Thymus (tissue), 11 donors: ENCODE measurements around the gene CYREN. TPM values are rescaled to one million over a fixed set of nuclear protein-coding genes. Genes with fewer than 3 reads are reported as not detected.

Experiments used
- DNase-seq, 9 donors: peaks; one replicate each; pipeline ENCODE4 v3.0.0-alpha.2; 2013; ENCODE audit warnings: low spot score in 9 of 9, low read depth in 6 of 9, missing footprints in 1 of 9
- H3K27ac ChIP-seq, 2 donors: one replicate each; pipeline ENCODE4 v1.5.1; 2013; ENCODE audit warnings: control low read depth in 1 of 2, low read depth in 1 of 2, low read length in 1 of 2, mild to moderate bottlenecking in 1 of 2, moderate library complexity in 1 of 2
- H3K27me3 ChIP-seq, 2 donors: one replicate each; pipeline ENCODE4 v1.5.1; 2013; ENCODE audit warnings: low read length in 1 of 2; ENCODE audit not compliant: control insufficient read depth in 2 of 2, insufficient read depth in 1 of 2
- H3K36me3 ChIP-seq, 2 donors: one replicate each; pipeline ENCODE4 v1.5.1; 2013; ENCODE audit warnings: low read length in 1 of 2, mild to moderate bottlenecking in 1 of 2, moderate library complexity in 1 of 2; ENCODE audit not compliant: control insufficient read depth in 2 of 2, insufficient read depth in 2 of 2
- H3K4me1 ChIP-seq, 2 donors: one replicate each; pipeline ENCODE4 v1.5.1; 2013; ENCODE audit warnings: low read length in 2 of 2; ENCODE audit not compliant: control insufficient read depth in 2 of 2, insufficient read depth in 2 of 2
- H3K4me3 ChIP-seq, 2 donors: one replicate each; pipeline ENCODE4 v1.5.1; 2013; ENCODE audit warnings: low read length in 2 of 2, control low read depth in 1 of 2, mild to moderate bottlenecking in 1 of 2
- H3K9me3 ChIP-seq, 2 donors: one replicate each; pipeline ENCODE4 v1.5.1; 2013; ENCODE audit warnings: low read length in 1 of 2, mild to moderate bottlenecking in 1 of 2; ENCODE audit not compliant: control insufficient read depth in 2 of 2, insufficient read depth in 1 of 2
- WGBS: extraction: QIAGEN DNeasy Blood & Tissue Kit; methylation state at CpG from one replicate; pipeline ENCODE4 v1.1.7; 2013; 5-methylcytosine and 5-hydroxymethylcytosine counted together
- polyA plus RNA-seq: library from polyadenylated mRNA; stranded (reverse); fragments of 200-250 nt; gene quantifications from one replicate; pipeline ENCODE4 v1.2.3, GENCODE V29; 2013
- total RNA-seq: library from RNA; stranded (reverse); fragments of 120-200 nt; gene quantifications from one replicate; pipeline ENCODE4 v1.2.4, GENCODE V29; 2013
- donor health status: healthy.

The CYREN gene
- total and polyA plus RNA-seq, 2 donors, result 28.0 to 42.9 TPM

DNA sequence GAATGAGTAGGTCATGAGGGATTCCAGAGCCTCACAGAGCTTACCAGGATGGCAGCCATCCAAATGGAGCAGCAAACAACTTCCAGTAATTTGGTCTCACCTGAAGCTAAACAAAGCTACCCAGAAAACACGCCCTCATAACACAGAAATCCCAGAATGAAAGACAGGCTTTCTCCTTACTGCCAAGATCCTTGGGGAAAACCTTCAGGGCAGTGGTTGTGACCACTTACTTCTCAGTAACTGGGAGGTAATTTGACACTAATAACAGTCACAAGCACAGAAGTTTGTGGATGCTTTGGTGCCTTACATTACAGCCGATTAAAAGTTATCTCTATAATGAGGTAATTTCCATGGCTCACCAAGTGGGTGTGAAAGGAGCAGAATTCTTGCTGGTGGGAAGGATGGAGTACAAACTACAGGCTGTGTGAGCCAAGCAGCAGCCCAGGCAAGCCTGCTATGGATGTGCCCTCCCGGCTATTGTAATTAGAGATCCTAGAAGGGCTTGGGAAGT is 30.4 kb upstream of the CYREN start:
- WGBS, result 95% methylated on average over 3 of the region's 3 CpGs
- H3K4me3 ChIP-seq, result no peak overlapping the region
- H3K27ac ChIP-seq, result peak overlapping the region in 1 of 2 donors; percentile 38
- H3K9me3 ChIP-seq, result no peaks in the 10 kb centered on the region
- peak in 1 of 9 donors; percentile 22 for DNase-seq
- H3K36me3 ChIP-seq, result peaks cover 43 to 67% of the 10 kb centered on the region in 2 donors
- no peaks in the 10 kb centered on the region for H3K27me3 ChIP-seq
- H3K4me1 ChIP-seq, result peaks cover 0 to 4% of the 10 kb centered on the region in 2 donors

DNA sequence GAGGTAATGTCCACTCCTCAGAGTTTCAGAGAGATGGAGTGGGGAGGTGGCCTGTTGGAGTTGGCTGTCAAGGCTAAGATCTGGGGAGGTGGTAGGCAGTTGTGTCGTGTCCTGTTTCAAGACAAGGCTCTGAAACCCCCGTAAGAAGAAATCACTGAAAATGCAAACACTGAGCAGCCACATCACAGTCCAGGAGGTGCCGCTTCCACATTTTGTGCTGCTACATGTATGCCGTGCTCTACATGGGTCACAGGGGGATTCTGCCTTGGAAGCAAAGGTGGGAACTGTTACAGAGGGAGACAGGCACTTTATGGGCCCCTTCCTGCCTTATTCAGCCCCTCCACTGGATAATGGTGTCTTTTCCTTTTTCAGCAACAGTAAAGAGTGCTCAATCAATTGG is 28.9 kb upstream of the CYREN start:
- peaks cover 52 to 65% of the 10 kb centered on the region in 2 donors for H3K36me3 ChIP-seq
- peaks cover 0 to 4% of the 10 kb centered on the region in 2 donors for H3K4me1 ChIP-seq
- H3K27me3 ChIP-seq, result no peaks in the 10 kb centered on the region
- no peak overlapping the region for H3K4me3 ChIP-seq
- H3K9me3 ChIP-seq, result no peaks in the 10 kb centered on the region
- no peak for DNase-seq
- WGBS, result 96% methylated on average over 4 of the region's 4 CpGs
- H3K27ac ChIP-seq, result no peak overlapping the region

DNA sequence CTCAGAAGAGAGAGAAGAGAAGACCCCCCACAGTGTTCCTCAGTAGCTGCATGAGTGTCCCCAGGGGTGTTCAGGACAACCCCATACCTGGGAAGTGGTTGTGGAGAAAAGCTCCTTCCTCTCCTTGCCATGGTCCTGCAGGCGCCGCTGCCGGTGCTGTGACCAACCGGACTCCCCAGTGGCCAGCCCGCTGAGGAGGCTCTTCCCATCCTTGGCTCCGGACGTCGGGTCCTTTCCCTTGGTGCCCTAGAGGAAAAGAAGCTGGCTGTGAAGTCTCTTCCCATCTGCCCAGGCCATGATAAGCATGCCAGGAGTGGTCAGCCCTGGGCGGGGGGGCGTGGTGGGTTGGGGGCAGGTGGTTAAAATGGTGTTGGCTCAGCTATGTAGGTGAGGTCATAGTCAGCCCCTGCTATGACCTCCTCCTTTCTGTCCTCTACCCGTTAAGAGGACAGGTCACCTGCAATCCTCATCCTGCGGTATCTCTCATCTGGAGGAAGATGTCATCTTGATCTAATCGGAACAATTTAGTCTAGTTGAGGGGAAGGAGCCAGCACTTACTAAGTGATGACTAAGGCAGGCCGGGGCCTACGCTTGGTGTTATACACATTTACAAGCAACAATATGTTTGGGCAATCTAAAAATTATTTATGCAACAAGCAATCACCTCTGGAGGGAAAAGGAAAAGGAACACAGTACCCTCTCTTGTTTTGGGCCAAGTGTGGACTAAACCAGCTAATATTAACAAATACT is 27.6 kb upstream of the CYREN start:
- H3K4me3 ChIP-seq, result no peak overlapping the region
- H3K36me3 ChIP-seq, result peaks cover 54 to 65% of the 10 kb centered on the region in 2 donors
- no peaks in the 10 kb centered on the region for H3K27me3 ChIP-seq
- DNase-seq, result no peak
- H3K27ac ChIP-seq, result no peak overlapping the region
- no peaks in the 10 kb centered on the region for H3K4me1 ChIP-seq
- 97% methylated on average over 15 of the region's 15 CpGs for WGBS
- no peaks in the 10 kb centered on the region for H3K9me3 ChIP-seq

DNA sequence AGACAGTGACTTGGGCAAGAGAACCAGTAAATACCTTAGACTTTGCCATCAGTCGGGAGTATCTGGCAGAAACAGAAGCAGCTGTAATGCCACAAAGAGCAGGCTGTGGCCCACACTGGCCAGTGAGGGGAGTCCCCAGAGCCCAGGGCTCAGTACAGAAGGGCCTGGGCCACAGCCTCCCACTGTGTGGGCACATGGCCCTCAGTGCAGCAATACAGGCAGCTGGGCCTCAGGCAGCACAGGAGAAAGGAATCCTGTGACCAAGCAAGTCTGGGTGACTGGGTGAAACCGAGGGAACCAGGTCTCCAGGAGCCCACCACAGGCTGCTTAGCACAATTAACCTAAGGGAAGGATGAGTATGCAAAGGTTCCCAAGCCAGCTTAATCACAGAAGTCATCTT is 26.8 kb upstream of the CYREN start:
- H3K36me3 ChIP-seq, result peaks cover 58 to 68% of the 10 kb centered on the region in 2 donors
- WGBS, result 95% methylated on average over 2 of the region's 2 CpGs

DNA sequence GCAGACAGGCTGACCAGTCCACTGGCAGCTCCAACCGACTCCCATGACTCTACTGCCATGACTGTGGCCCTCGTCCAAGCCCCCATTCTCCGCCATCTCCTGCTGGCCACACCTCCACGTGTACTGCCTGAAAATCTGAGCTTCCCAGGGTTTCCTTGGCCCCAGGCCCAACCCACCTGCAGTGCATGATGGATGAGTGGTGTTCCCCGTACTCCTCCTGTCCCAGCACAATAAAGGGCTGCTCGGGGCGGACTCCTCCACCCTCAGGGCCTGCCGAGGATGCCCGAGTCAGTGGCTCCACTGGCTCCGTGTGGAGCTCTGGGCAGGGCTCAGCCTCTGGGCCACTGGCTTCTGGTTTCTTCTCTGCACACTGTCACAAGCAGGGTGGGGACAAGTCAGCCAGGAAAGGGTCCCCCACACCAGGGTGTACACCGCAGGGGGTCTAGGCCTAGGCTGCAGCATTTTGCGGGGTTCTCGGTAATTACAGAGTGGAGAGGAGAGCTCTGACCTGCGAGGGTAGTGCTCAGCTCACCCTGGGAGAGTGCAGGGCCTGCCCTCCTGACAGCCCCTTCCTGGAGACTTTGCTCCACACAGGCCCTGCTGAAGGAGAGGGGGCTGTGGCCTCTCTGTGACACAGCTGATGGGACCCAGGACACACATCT is 25.6 kb upstream of the CYREN start:
- Histone ChIP-seq H3K27ac (no peak overlapping the region), H3K9me3 (no peaks in the 10 kb centered on the region), H3K36me3 (peaks cover 62 to 66% of the 10 kb centered on the region in 2 donors), H3K4me1 (no peaks in the 10 kb centered on the region), H3K27me3 (no peaks in the 10 kb centered on the region), H3K4me3 (no peak overlapping the region)
- WGBS, result 96% methylated on average over 14 of the region's 14 CpGs
- no peak for DNase-seq

More for the DNA sequence above, 26.8 kb upstream of the CYREN start:
- Histone ChIP-seq H3K27me3 (no peaks in the 10 kb centered on the region), H3K27ac (no peak overlapping the region), H3K9me3 (no peaks in the 10 kb centered on the region), H3K4me1 (no peaks in the 10 kb centered on the region), H3K4me3 (no peak overlapping the region)
- no peak for DNase-seq

DNA sequence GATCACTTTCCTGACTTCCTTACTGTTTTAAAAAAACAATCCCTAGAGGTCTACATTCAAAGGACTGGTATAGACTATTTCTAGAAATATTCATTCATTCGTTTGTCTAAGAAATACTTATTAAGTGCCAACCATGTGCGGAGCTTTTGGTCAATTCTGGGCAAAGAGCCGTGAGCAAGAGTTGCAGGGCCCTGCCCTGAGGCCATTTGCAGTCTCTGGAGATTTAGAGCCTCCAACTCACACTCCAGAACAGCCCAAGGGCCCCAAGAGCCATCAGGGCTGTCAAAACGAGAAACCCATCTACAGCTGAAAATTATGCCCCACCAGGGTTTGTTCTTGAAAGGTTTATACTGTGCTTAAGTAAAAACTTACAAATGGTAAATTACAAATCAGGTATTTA is 24.6 kb upstream of the CYREN start:
- peaks cover 59 to 62% of the 10 kb centered on the region in 2 donors for H3K36me3 ChIP-seq
- no peaks in the 10 kb centered on the region for H3K27me3 ChIP-seq
- H3K4me3 ChIP-seq, result no peak overlapping the region
- no peaks in the 10 kb centered on the region for H3K4me1 ChIP-seq
- 97% methylated on average over 4 of the region's 4 CpGs for WGBS
- DNase-seq, result no peak
- H3K9me3 ChIP-seq, result no peaks in the 10 kb centered on the region
- no peak overlapping the region for H3K27ac ChIP-seq

DNA sequence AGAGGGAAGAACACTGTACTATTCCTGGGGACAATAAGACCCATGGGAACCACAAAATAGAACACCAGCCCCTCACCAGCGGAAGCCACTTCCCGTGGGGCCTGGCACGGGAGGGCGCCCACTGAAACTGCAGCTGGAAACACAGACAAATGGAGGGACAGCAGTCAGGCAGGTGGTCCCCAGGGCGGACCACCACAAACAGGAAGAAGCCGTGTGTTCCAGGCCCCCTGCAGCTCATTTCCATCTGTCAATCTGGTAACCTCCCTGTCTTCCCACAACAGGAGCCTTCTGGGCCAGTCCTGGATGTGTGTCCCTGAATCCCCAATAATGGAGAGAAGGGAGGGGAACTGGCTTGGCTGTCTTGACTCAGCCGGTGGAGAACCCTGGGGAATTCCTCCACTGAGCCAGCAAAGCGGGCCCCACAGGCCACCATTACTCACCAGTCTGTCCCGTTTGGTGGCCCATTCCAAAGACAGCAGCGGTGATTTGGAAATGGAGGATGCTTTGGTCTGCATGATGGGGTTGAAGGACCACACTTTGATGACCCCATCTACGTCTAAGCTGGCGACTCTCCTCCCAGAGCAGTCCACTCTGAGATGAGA is 24.1 kb upstream of the CYREN start:
- no peaks in the 10 kb centered on the region for H3K4me1 ChIP-seq
- 95% methylated on average over 12 of the region's 12 CpGs for WGBS
- no peak overlapping the region for H3K4me3 ChIP-seq
- no peaks in the 10 kb centered on the region for H3K9me3 ChIP-seq
- H3K27ac ChIP-seq, result no peak overlapping the region
- H3K36me3 ChIP-seq, result peaks cover 59 to 63% of the 10 kb centered on the region in 2 donors
- DNase-seq, result no peak
- no peaks in the 10 kb centered on the region for H3K27me3 ChIP-seq

DNA sequence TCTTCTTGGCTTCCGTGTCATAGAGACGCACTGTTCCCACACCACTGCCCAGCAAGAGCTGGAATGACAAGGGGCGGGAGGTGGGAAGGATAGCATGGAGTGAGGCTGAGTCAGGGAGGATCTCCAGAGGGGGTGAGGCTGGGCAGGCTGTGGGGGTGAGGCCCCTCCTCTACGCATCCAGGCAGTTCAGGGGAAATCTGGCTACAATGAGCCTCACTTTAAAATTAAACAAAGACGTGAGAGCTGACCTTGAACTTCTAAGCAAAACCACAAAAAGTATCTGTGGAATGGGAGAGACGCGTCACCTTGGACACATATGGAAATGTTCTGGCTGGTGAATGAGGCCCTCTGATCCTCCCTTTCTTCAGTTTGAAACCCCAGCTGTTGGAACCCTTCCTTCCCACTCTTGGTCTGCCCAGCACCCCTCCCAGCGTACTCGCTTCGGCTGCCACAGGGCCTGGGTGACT is 23.1 kb upstream of the CYREN start:
- WGBS, result 92% methylated on average over 10 of the region's 10 CpGs
- peak overlapping the region; percentile 21 to 38 for H3K27ac ChIP-seq
- H3K4me3 ChIP-seq, result no peak overlapping the region

More for the DNA sequence above, 23.1 kb upstream of the CYREN start:
- Histone ChIP-seq H3K4me1 (peaks cover 0 to 4% of the 10 kb centered on the region in 2 donors), H3K27me3 (no peaks in the 10 kb centered on the region), H3K9me3 (no peaks in the 10 kb centered on the region), H3K36me3 (peaks cover 62 to 69% of the 10 kb centered on the region in 2 donors)
- DNase-seq, result no peak
